ENCODE results near the gene GALNT4.

GALNT4 gene

DNA sequence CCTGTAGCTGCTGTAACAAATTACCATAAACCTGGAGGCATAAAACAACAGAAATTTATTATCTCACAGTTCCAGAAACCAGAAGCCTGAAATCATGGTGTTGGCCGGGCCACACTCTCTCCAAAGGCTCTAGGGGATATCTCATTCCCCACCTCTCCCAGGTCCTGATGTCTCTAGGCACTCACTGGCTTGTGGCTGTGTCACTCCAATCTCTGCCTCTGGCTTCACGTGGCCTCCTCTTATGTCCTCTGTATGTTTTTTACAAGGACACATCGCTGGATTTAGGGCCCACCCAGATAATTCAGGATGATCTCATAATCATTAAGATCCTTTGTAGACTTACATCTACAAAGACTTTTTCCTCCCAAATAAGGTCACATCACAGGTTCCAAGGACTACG lies 8.0 kb downstream of the GALNT4 start:
- no peak overlapping the region for H3K4me3 Mint-ChIP-seq

DNA sequence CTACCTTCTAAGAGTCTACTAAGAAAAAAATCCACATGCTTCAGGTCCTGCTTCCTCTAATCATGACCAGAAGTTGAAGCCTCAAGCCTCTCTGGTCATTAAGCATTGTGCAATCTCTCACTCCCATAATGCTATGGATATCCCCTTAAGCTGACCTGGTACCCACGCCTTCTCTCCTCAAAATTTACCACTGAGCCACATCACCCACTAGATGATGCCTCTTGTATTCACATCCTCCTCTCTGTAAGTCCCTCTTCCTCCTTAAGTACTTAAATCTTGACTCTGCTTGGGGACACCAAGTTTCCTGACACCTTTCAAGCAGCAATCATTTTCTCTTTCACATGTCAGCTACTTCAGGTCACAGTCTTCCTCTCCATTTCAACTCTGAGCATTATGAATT lies 9.8 kb downstream of the GALNT4 start:
- Mint-ChIP-seq H3K9me3 (no peaks in the 10 kb centered on the region), H3K27ac (no peak overlapping the region), H3K4me3 (no peak overlapping the region), H3K27me3 (no peaks in the 10 kb centered on the region), H3K4me1 (peaks cover 6% of the 10 kb centered on the region)
- DNase-seq: peak in 1 of 2 donors; percentile 30
- peak; percentile 94 for ATAC-seq

More for the DNA sequence above, 8.0 kb downstream of the GALNT4 start:
- DNase-seq: no peak
- ATAC-seq: no peak
- no peaks in the 10 kb centered on the region for H3K9me3 Mint-ChIP-seq
- H3K4me1 Mint-ChIP-seq: peaks cover 13% of the 10 kb centered on the region
- H3K27me3 Mint-ChIP-seq: no peaks in the 10 kb centered on the region
- H3K27ac Mint-ChIP-seq: no peak overlapping the region

DNA sequence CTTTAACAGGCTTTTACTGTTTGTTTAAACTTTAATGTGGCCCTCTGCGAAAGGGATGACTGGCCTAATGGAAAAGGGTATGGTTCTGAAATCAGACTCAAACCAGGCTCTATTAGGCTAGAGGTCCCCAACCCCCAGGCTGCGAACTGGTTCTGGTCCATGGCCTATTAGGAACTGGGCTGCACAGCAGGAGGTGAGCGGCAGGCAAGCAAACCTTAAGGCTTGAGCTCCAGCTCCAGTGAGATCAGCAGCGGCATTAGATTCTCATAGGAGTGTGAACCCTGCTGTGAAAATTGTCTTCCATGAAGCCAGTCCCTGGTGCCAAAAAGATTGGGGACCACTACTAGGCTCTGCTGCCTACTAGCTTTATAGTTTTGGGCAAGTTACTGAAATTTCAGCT lies 11.1 kb downstream of the GALNT4 start:
- no peak overlapping the region for H3K4me3 Mint-ChIP-seq
- H3K27ac Mint-ChIP-seq: no peak overlapping the region
- no peaks in the 10 kb centered on the region for H3K27me3 Mint-ChIP-seq
- no peaks in the 10 kb centered on the region for H3K9me3 Mint-ChIP-seq
- ATAC-seq: no peak
- peaks cover under 1% of the 10 kb centered on the region for H3K4me1 Mint-ChIP-seq
- DNase-seq: no peak

DNA sequence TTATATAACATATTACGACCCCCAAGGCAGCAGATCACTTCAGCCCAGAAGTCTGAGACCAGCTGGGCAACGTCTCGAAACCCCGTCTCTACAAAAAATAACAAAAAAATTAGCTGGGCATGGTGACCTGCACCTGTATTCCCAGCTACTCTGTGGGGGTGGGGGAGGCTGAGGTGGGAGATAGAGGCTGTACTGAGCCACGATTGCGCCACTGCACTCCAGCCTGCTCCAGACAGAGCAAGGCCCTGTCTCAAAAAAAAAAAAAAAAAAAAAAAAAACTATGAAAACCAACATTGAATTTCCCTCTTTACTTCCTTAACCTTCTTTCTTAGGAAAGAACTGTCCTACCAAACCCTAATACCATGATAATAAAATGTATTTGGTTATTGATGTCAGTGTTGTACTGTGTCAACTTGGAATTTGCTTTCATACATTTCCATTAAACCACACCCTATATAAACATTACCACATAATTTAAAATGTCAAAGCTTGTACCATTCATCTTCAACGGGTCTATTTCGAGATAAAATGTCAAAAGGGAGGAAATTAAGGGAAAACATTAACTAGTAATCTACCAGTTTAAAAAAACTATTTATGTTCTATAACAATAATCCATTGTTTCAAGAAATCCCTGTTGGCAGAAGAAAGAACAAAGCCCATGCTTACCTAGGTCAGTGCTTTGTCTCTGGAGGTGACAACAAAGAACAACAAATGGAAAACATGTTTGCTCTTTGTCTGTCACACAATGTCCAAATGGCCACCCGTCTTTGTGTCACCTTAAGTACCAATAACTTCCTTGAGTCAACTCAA lies 17.4 kb downstream of the GALNT4 start:
- Mint-ChIP-seq H3K4me3 (no peak overlapping the region), H3K27ac (no peak overlapping the region), H3K9me3 (no peaks in the 10 kb centered on the region), H3K4me1 (peaks cover 15% of the 10 kb centered on the region), H3K27me3 (no peaks in the 10 kb centered on the region)
- no peak for ATAC-seq
- DNase-seq: no peak

DNA sequence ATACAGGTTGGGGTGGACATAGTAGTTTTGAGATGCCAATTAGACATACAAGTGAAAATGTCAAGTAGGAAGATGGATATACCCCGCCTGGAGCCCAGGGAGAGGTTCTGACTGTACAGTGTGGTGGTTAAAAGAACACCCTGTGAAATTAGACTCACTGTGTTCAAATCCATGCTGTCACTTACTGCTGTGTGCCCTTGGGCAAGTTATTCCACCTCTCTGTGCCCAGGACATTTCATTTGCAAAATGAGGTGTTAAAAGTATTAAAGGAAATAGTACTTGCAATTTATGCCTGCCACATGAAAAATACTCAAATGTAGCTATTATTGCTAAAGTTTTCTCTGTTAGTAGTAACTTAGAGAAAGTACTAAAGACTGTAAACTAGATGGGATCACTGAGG lies 18.5 kb downstream of the GALNT4 start:
- no peaks in the 10 kb centered on the region for H3K27me3 Mint-ChIP-seq
- ATAC-seq (no peak), DNase-seq (no peak)
- peak overlapping the region in 1 of 2 donors; percentile 4 for H3K27ac Mint-ChIP-seq
- peaks cover 19% of the 10 kb centered on the region for H3K4me1 Mint-ChIP-seq
- H3K9me3 Mint-ChIP-seq: no peaks in the 10 kb centered on the region
- H3K4me3 Mint-ChIP-seq: no peak overlapping the region

DNA sequence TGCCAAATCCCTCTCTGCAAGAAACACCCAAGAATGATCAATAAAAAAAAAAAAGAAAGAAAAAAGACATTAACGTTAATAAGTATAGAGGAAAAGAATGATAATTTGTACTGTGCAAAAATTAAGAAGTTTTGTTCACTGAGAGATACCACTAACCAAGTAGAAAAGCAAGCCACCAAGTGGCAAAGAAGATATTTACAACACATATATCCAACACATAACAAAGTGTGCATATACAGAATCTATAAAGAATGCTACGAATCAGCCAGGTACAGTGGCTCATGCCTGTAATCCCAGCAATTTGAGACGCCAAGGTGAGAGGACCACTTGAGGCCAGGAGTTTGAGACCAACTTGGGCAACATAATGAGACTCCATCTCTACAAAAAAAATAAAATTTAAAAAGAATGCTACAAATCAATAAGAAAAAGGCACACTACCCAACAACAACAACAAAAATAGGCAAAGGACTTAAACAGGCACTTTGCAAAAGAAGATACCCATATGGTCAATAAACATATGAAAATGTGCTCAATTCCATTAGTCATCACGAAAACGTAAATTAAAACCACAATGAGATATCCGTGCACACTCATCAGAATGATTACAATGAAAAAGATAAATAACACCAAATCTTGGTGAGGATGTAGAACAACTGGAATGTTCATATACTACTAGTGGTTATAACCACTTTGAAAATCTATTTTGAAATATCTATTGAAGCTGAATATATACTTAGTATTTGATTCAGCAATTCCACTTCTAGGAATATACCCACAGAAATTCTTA lies 19.8 kb downstream of the GALNT4 start:
- Mint-ChIP-seq H3K4me3 (no peak overlapping the region), H3K27ac (no peak overlapping the region), H3K4me1 (peaks cover 19% of the 10 kb centered on the region), H3K9me3 (no peaks in the 10 kb centered on the region), H3K27me3 (no peaks in the 10 kb centered on the region)
- ATAC-seq (no peak), DNase-seq (no peak)

DNA sequence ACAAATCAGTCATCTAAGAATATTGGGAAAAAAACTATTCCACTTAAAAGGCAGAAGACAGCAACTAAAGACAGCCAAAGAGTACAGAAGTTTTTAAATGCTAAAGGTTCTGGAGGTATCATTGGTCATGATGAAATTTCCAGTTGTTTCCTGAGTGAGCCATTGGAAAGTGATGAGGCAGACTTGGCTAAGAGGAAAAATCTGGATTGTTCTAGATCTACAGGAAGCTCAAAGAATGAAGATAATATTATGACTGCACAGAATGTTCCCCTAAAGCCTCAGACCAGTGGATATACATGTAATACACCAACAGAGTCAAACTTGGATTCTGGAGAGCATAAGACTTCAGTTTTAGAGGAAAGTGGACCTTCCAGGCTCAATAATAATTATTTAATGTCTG lies 22.8 kb downstream of the GALNT4 start:
- Mint-ChIP-seq H3K4me1 (peaks cover 19% of the 10 kb centered on the region), H3K4me3 (no peak overlapping the region), H3K27me3 (no peaks in the 10 kb centered on the region), H3K9me3 (no peaks in the 10 kb centered on the region), H3K27ac (peak overlapping the region in 1 of 2 donors; percentile 27)
- ATAC-seq: no peak
- DNase-seq: no peak

DNA sequence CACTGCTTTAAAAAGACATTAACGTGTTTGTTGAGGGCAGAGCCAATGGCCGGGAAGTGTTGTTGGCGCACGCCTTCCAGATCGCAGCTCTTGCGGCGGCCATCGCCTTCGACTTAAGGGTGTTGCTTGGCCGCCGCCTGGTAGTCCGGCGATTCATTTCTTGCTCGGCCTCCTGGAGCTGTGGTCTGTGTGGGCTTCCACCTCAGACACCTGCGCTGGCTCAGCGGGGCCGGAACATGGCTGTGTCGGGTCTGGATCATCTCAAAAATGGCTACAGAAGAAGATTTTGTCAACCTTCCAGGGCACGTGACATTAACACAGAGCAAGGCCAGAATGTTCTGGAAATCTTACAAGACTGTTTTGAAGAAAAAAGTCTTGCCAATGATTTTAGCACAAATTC lies 24.7 kb downstream of the GALNT4 start:
- Mint-ChIP-seq H3K4me1 (peaks cover 17% of the 10 kb centered on the region), H3K27me3 (no peaks in the 10 kb centered on the region), H3K27ac (no peak overlapping the region), H3K9me3 (no peaks in the 10 kb centered on the region), H3K4me3 (no peak overlapping the region)
- DNase-seq (no peak), ATAC-seq (no peak)

DNA sequence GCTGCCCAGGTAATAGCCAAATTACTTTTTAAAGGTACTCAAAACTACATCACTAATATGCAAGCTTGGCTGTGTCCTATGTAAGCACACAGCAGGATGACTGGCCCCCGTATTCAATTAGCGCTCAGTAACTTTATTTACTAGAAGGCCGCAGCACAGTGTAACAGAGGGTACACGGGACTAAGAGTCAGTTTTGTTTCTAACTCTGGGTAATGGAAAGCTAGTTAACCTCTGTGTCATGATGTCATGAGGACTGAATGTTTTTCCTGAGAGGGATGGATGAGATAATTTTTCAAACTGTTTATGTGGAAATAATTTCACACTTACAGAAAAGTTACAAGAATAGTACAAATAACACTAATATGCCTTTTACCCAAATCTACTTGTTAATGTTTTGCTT lies 27.1 kb downstream of the GALNT4 start:
- no peak overlapping the region for H3K4me3 Mint-ChIP-seq
- ATAC-seq (no peak), DNase-seq (no peak)
- no peaks in the 10 kb centered on the region for H3K27me3 Mint-ChIP-seq
- peaks cover 0 to 6% of the 10 kb centered on the region in 2 donors for H3K9me3 Mint-ChIP-seq
- no peak overlapping the region for H3K27ac Mint-ChIP-seq
- peaks cover 27% of the 10 kb centered on the region for H3K4me1 Mint-ChIP-seq

DNA sequence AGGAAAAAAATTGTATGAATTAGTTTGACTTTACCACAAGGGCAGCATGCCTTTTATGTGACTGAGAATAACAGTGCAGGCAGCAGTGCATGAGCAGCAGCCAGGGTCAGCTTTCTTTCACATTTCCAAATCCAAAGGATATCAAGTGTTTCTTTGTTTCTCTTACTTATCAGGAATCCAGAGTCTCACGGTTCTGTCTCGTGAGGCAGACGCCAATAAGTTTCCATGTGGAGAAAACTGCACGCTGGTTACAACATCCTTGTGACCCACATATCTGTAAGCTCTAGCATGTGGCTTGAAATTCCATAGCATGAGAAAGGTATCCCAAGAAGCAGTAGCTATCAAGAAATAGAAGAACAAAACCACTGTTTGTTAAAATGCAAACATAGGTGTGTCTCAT lies 27.6 kb downstream of the GALNT4 start:
- ATAC-seq: no peak
- DNase-seq: no peak
- peaks cover 0 to 6% of the 10 kb centered on the region in 2 donors for H3K9me3 Mint-ChIP-seq

DNA sequence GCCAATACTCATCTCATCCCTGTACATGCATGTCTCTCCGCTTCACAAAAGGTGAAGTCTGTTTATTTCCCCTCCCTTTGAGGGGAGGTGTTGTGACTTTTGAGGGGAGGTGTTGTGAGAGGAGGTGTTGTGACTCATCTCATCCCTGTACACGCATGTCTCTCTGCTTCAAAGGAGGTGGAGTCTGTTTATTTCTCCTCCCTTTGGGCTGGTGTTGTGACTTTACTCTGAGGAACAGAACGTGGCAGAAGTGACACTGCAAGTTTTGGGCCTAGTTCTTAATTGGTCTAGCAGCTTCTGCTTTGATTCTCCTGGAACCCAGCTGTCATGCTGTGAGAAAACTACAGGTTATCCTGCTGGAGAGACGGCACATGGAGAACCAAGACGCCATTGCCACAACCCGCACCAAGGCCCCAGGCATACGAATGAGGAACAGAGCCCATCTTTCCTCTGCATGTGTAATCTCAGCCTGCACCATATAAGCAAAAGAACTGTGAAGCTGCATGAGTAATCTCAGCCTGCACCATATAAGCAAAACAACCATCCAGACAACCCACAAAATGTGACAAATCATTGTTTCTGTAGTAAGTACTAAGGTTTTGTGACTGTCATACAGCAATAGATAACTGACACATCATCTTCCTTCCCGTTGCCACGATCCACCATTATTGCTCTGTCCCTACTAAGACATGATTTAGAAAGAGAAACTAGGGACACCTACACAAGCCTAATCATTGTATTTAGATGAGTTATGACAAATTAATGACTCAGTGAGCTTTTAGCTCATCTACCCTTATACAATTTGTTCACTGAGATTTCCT lies 30.0 kb downstream of the GALNT4 start:
- peaks cover 0 to 6% of the 10 kb centered on the region in 2 donors for H3K9me3 Mint-ChIP-seq
- H3K27ac Mint-ChIP-seq: peak overlapping the region; percentile 87 to 90
- DNase-seq (peak; percentile 23 to 66), ATAC-seq (peak; percentile 96)
- H3K27me3 Mint-ChIP-seq: no peaks in the 10 kb centered on the region
- peak overlapping the region; percentile 8 to 47 for H3K4me3 Mint-ChIP-seq
- H3K4me1 Mint-ChIP-seq: peaks cover 22% of the 10 kb centered on the region

More for the DNA sequence above, 27.6 kb downstream of the GALNT4 start:
- Mint-ChIP-seq H3K4me3 (no peak overlapping the region), H3K27me3 (no peaks in the 10 kb centered on the region), H3K4me1 (peaks cover 23% of the 10 kb centered on the region), H3K27ac (no peak overlapping the region)

DNA sequence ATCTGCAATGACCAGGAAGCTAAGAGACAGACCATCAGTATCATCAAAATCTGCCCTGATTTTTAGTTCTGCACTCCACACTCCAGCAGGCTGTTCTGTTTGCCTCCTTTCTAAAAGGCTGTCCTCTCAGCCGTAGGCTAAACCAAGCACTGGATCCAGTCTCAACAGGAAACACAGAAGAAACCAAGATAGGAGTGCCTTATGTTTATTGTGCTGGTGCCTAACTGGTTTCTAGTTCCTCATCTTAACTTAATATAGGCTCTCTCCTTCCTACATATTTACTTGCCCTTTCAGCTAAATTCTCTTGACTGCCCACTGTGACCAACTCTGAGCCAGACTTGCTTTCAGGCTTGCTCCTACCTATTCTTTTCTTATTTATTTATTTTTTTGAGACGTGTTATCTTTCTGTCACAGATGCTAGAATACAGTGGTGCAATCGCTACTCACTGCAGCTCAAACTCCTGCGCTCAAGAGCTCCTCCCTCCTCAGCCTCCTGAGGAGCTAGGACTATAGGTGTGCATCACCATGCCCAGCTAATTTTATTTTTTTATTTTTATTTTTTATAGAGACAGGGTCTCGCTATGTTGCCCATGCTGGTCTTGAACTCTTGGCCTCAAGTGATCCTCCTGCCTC lies 30.8 kb downstream of the GALNT4 start:
- no peak for DNase-seq
- H3K27ac Mint-ChIP-seq: peak overlapping the region in 1 of 2 donors; percentile 17
- H3K4me3 Mint-ChIP-seq: no peak overlapping the region

DNA sequence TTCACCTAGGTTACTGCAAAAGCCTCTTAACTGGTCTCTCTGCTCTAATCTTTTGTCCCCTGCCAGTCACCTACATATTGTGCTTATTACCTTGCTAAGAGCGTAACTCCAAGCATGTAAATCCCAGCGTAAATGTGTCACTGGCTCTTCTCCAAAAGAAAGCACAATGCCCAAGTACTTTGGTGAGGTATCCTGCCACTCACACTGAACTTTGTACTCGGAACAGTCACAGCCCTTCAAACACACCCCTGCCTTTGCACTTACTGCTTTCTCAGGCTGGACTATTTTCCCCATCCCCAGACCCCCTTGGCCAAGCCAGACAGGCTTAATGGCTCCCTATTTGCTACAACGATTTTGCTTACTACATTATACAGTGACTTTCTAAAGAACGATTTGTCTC lies 31.7 kb downstream of the GALNT4 start:
- peaks cover 22% of the 10 kb centered on the region for H3K4me1 Mint-ChIP-seq
- no peak overlapping the region for H3K4me3 Mint-ChIP-seq
- peak overlapping the region in 1 of 2 donors; percentile 70 for H3K27ac Mint-ChIP-seq
- DNase-seq: no peak
- no peak for ATAC-seq
- H3K9me3 Mint-ChIP-seq: peaks cover 0 to 6% of the 10 kb centered on the region in 2 donors
- H3K27me3 Mint-ChIP-seq: no peaks in the 10 kb centered on the region

More for the DNA sequence above, 30.8 kb downstream of the GALNT4 start:
- Mint-ChIP-seq H3K27me3 (no peaks in the 10 kb centered on the region), H3K9me3 (peaks cover 0 to 6% of the 10 kb centered on the region in 2 donors), H3K4me1 (peaks cover 22% of the 10 kb centered on the region)
- ATAC-seq: no peak

DNA sequence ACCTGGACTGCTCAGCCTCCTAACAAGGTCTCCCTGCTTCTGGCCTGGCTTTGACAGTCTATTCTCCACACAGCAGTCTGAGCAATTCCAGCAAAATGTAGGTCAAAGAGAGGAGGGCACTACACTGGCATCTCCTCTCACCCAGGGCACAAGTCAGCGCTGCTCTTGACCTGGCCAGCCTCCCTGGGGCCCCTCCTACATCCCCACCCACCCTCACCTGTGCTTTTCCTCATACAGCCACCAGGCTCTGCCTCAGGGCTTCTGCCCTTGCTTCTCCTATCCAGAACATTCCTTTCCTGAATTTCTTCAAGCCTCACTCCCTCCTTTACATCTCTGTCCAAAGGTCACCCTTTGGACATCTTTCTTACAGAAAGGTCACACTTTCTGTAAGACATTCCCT lies 33.7 kb downstream of the GALNT4 start:
- H3K4me1 Mint-ChIP-seq: peaks cover 30% of the 10 kb centered on the region

DNA sequence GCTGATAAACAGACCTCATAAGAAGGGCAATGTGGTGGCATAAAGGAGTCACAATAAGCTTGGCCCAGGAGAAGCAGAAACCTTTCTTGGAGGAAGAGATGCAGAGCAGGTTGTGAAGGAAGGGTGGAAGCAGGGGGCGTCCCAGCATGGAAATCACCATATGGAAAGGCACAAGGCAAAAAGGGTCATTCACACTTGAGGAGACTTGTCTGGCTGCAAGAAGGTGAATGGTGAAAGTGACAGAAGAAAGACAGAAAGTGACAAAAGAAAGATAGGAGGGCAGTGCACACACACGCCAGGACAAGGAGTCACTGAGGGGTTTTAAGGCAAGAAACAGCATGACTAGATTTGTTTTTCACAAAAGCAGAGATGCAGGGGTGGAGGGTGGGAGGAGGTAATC lies 38.3 kb downstream of the GALNT4 start:
- Mint-ChIP-seq H3K27ac (no peak overlapping the region), H3K9me3 (no peaks in the 10 kb centered on the region), H3K27me3 (no peaks in the 10 kb centered on the region), H3K4me1 (peaks cover 11% of the 10 kb centered on the region), H3K4me3 (no peak overlapping the region)
- no peak for ATAC-seq
- DNase-seq: no peak

More for the DNA sequence above, 33.7 kb downstream of the GALNT4 start:
- Mint-ChIP-seq H3K27ac (peak overlapping the region in 1 of 2 donors; percentile 8), H3K27me3 (no peaks in the 10 kb centered on the region), H3K4me3 (no peak overlapping the region), H3K9me3 (peaks cover 0 to 6% of the 10 kb centered on the region in 2 donors)
- DNase-seq (no peak), ATAC-seq (no peak)
